Thyroid gland (tissue), 4 donors: ENCODE measurements around the gene NPIPB2.

Source experiments
- CTCF ChIP-seq, 6 experiments: fragments of 200-600 bp in 3 of 6; fragments of 450-650 bp in 3 of 6; sonication (generic) in 3 of 6; IDR thresholded peaks; one replicate each; pipeline ENCODE4 v1.5.1; 2016 to 2019; ENCODE audit warnings: antibody characterized with exemption in 6 of 6, mild to moderate bottlenecking in 2 of 6, inconsistent platforms in 1 of 6, moderate library complexity in 1 of 6
- POLR2A ChIP-seq, 2 donors: fragments of 450-650 bp; IDR thresholded peaks; one replicate each; pipeline ENCODE4 v1.6.1; 2017; ENCODE audit warnings: antibody characterized with exemption in 2 of 2, mild to moderate bottlenecking in 2 of 2, moderate library complexity in 1 of 2

- no peak for TF ChIP-seq POLR2A (IDR thresholded peaks at IDR 0.05)
- TF ChIP-seq CTCF (IDR thresholded peaks at IDR 0.05) = no peak
Measured at GRCh38 chr16:11968577-11968976, 26.7 kb upstream of the NPIPB2 start.
